Body of pancreas (tissue), 4 donors: ENCODE measurements around the gene COL5A2. TPM values are rescaled to one million over a fixed set of nuclear protein-coding genes. Genes with fewer than 3 reads are reported as not detected.

Experiments
- ATAC-seq: fragments of 150-250 bp; one replicate; pipeline ENCODE4 v1.9.1; 2016
- DNase-seq, 4 donors: peaks; one replicate each; pipeline ENCODE4 v3.0.0-alpha.2; 2019
- H3K27ac ChIP-seq, 4 donors: fragments of 200-600 bp; sonication (generic); 1 replicate in 3 of 4; 2 replicates in 1 of 4; pipeline versions ENCODE4 v1.5.1 to v1.6.1; 2016 to 2019; ENCODE audit warnings: mild to moderate bottlenecking in 1 of 4, mixed read lengths in 1 of 4, moderate library complexity in 1 of 4
- H3K27me3 ChIP-seq, 2 donors: fragments of 200-600 bp; sonication (generic); one replicate each; pipeline ENCODE4 v1.6.0; 2016; ENCODE audit warnings: mild to moderate bottlenecking in 1 of 2
- H3K36me3 ChIP-seq, 2 donors: fragments of 200-600 bp; sonication (generic); replicated peaks in 1 of 2; 2 replicates each; pipeline ENCODE4 v1.5.1; 2016; ENCODE audit warnings: low read depth in 2 of 2; ENCODE audit not compliant: insufficient read depth in 1 of 2
- H3K4me1 ChIP-seq: fragments of 200-600 bp; sonication (generic); one replicate; pipeline ENCODE4 v1.6.0; 2016
- H3K4me3 ChIP-seq, 2 donors: fragments of 200-600 bp; sonication (generic); 1 replicate in 1 of 2; 2 replicates in 1 of 2; pipeline ENCODE4 v1.5.1; 2016 to 2019
- H3K9me3 ChIP-seq, 3 donors: fragments of 200-600 bp; sonication (generic); 1 replicate in 2 of 3; 2 replicates in 1 of 3; pipeline ENCODE4 v1.5.1; 2016
- POLR2A ChIP-seq, 3 donors: fragments of 450-650 bp; IDR thresholded peaks; one replicate each; pipeline ENCODE4 v1.6.1; 2016; ENCODE audit warnings: antibody characterized with exemption in 3 of 3, mild to moderate bottlenecking in 2 of 3
- WGBS, 2 donors: methylation state at CpG; one replicate each; pipeline ENCODE4 v1.1.5; 2017; 5-methylcytosine and 5-hydroxymethylcytosine counted together
- intact Hi-C: fragments of 100-400 bp; cut with DNase I; formaldehyde crosslinking; loops from one replicate; pipeline ENCODE4 v1.15.1; 2023
- total RNA-seq, 2 donors: library from RNA; depleted of rRNA; stranded (reverse); fragments of >200 nt; gene quantifications; one replicate each; pipeline ENCODE4 v1.1.0, GENCODE V29; 2016
- TF ChIP-seq, protein P1 (sequence below), 7 experiments: fragments of 450-650 bp in 4 of 7; fragments of 200-600 bp in 3 of 7; sonication (generic) in 3 of 7; IDR thresholded peaks; one replicate each; pipeline ENCODE4 v1.5.1; 2016 to 2019; ENCODE audit warnings: antibody characterized with exemption in 7 of 7

The COL5A2 gene
- total RNA-seq, 2 donors from 2014 or later: 10.1 to 24.1 TPM

DNA sequence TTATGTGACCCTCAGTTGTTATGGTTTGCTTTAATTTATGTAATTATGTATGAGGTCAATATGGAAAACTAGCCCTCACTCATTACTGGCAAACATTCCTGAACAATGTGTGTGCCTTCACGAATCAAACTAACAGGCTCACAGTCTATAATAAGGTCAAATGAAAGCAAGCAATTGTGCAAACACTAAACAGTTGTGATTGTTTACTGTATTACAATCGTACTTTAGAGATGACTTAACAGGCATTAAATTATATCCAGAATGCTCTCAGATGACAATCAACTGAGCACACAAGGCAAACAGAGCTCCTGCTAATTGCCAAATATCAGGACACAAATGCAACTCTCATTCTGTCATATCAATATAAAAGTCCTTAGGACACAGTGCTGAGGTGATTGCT is 29.5 kb downstream of the COL5A2 start:
- H3K9me3 ChIP-seq: no peaks in the 10 kb centered on the region
- intact Hi-C loops: no loop called here
- WGBS, 2 donors: 5 to 9% methylated on average over 2 of the region's 2 CpGs
- DNase-seq (no peak), ATAC-seq (no peak)
- H3K4me1 ChIP-seq: no peaks in the 10 kb centered on the region
- TF ChIP-seq, protein P1, sequence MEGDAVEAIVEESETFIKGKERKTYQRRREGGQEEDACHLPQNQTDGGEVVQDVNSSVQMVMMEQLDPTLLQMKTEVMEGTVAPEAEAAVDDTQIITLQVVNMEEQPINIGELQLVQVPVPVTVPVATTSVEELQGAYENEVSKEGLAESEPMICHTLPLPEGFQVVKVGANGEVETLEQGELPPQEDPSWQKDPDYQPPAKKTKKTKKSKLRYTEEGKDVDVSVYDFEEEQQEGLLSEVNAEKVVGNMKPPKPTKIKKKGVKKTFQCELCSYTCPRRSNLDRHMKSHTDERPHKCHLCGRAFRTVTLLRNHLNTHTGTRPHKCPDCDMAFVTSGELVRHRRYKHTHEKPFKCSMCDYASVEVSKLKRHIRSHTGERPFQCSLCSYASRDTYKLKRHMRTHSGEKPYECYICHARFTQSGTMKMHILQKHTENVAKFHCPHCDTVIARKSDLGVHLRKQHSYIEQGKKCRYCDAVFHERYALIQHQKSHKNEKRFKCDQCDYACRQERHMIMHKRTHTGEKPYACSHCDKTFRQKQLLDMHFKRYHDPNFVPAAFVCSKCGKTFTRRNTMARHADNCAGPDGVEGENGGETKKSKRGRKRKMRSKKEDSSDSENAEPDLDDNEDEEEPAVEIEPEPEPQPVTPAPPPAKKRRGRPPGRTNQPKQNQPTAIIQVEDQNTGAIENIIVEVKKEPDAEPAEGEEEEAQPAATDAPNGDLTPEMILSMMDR (IDR thresholded peaks at IDR 0.05): no peak
- H3K27me3 ChIP-seq: no peaks in the 10 kb centered on the region
- no peaks in the 10 kb centered on the region for H3K36me3 ChIP-seq
- H3K4me3 ChIP-seq: no peak overlapping the region
- H3K27ac ChIP-seq: no peak overlapping the region

DNA sequence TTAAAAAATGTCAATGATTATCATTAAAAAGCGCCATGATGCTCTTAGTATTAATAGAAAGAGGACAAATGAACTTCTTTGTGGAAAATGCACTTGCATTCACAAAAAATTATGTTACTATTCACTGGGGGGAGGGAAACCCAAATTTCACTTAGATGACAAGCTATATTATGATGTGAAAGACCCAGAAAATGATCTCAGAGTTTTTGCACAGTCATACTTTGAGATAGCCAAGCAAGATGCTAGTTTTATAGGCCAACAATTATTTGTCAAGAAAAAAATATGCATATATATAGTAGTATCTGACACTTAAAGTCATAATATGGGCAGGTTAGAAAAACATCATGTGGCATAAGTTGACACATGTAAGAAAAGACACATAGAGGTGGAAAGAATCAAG is 31.6 kb downstream of the COL5A2 start:
- Histone ChIP-seq H3K27me3 (no peaks in the 10 kb centered on the region), H3K4me1 (no peaks in the 10 kb centered on the region), H3K36me3 (no peaks in the 10 kb centered on the region), H3K9me3 (no peaks in the 10 kb centered on the region), H3K4me3 (no peak overlapping the region), H3K27ac (no peak overlapping the region)
- ATAC-seq: no peak
- WGBS, 2 donors: 0 to 88% methylated on average over 1 of the region's 1 CpG
- TF ChIP-seq, protein P1 (IDR thresholded peaks at IDR 0.05): no peak
- TF ChIP-seq POLR2A (IDR thresholded peaks at IDR 0.05): no peak
- intact Hi-C loops: no loop called here
- no peak for DNase-seq

DNA sequence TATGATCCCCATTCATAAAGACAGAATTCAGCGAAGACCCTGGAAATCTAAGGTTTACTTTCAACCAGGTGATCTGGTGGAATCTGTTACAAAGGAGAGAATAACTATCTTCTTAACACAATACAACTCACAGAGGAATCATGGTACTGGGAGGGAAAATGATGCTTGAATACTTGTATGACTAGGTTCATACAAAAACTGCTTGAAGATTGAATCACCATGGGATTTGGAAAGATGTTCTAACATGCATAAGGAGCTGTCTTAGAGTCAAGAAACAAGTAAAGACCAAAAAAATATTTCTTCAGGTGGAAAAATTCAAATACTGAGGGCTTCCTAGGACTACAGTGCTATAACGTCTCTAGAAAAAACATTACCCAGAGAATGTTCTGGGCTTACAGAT is 32.2 kb downstream of the COL5A2 start:
- Histone ChIP-seq H3K9me3 (no peaks in the 10 kb centered on the region), H3K4me3 (no peak overlapping the region), H3K27ac (no peak overlapping the region), H3K27me3 (no peaks in the 10 kb centered on the region), H3K4me1 (no peaks in the 10 kb centered on the region), H3K36me3 (no peaks in the 10 kb centered on the region)
- no peak for DNase-seq
- no peak for ATAC-seq
- WGBS, 2 donors: 72% methylated on average over 2 of the region's 2 CpGs
- TF ChIP-seq, protein P1 (IDR thresholded peaks at IDR 0.05): no peak
- TF ChIP-seq POLR2A (IDR thresholded peaks at IDR 0.05): no peak
- intact Hi-C loops: no loop called here

DNA sequence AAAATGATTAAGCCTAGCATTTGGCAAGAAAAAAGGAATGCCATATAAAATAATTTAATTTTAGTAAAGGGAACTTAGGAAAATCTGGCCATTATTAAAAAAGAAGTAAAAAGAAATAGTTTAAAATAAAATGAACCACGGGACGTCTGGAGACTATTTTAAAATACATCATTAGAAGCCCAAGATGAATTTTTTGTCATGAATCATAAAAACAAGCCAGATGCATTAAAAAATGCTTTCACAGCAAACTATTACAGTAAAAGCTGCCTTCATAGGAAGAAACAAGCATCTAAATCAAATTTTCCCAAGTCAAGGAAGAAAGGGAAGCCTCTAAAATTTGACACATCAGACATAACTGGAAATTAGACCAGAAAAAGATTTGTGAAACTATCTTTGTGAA is 33.0 kb downstream of the COL5A2 start:
- WGBS, 2 donors: 22 to 28% methylated on average over 2 of the region's 2 CpGs

DNA sequence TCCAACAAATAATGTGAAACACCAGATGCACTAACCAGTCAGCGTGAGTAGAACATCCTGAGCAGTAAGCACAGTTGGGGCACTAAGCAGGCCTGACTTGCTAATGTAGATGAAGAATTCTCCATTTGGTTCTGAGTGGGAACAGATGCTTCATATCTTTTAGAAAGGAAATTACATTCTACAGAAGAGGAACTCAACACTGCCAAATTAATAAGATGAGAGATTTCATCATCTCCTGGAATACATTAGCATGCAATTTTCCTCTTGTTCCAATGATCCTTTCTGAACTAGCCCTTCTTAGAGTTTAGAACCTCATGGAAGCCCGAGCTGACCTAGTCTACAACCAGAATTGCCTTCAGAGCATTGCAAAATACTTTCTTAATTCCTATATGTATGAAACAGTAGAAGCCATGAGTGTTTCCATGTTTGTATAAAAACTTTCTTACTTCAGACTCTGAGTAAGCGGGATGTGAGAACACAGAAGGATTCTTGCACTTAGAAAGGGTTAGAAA is 34.8 kb downstream of the COL5A2 start:
- TF ChIP-seq, protein P1 (IDR thresholded peaks at IDR 0.05): no peak
- no peak for TF ChIP-seq POLR2A (IDR thresholded peaks at IDR 0.05)
- H3K9me3 ChIP-seq: no peaks in the 10 kb centered on the region
- H3K27me3 ChIP-seq: no peaks in the 10 kb centered on the region
- ATAC-seq (no peak), DNase-seq (no peak)
- intact Hi-C loops: no loop called here
- H3K36me3 ChIP-seq: no peaks in the 10 kb centered on the region
- H3K4me3 ChIP-seq: no peak overlapping the region
- H3K4me1 ChIP-seq: no peaks in the 10 kb centered on the region
- WGBS, 2 donors: 75 to 80% methylated on average over 3 of the region's 3 CpGs
- H3K27ac ChIP-seq: no peak overlapping the region

More for the DNA sequence above, 33.0 kb downstream of the COL5A2 start:
- ATAC-seq (no peak), DNase-seq (no peak)
- no peak overlapping the region for H3K27ac ChIP-seq
- TF ChIP-seq POLR2A (IDR thresholded peaks at IDR 0.05): no peak
- TF ChIP-seq, protein P1 (IDR thresholded peaks at IDR 0.05): no peak
- H3K36me3 ChIP-seq: no peaks in the 10 kb centered on the region
- H3K9me3 ChIP-seq: no peaks in the 10 kb centered on the region
- intact Hi-C loops: no loop called here
- no peak overlapping the region for H3K4me3 ChIP-seq
- no peaks in the 10 kb centered on the region for H3K4me1 ChIP-seq
- H3K27me3 ChIP-seq: no peaks in the 10 kb centered on the region
